GM19240 (cell line): ENCODE results near the gene RAPGEF3.

Experiments used
- DNase-seq: peaks from one replicate; pipeline ENCODE4 v3.0.0; 2011; ENCODE audit warnings: low spot score; ENCODE audit not compliant: insufficient read length

Gene RAPGEF3

DNA sequence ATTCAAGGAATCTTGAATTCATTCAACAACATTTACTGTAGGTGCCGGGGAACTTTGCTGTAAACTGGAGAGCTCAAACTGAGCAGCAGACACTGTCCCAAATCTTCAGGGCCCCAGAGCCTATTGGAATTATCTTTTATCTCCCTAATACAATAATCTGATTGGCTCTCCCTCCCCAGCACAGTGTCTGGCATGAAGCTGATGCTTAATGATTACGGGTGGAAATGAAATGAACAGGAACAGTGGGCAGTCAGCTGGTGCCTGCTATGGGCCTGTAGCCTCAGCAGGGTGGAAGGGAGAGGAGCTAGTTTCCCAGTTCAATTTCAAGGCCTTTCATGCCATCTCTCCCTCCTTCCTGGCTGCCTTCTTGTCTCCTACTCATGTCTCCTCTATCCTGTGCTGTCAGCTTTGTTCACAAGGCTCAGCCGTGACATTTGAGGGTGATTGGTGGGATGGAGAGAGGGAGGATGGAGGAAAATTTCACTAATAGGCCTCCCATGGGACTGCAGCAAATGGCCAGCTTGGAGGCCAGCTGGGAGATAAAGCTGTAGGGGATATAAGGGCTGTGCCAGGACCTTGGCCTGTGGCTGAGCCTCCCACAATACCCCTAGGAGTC lies 4.3 kb upstream of the RAPGEF3 start:
- DNase-seq, result no peak

GRCh38 chr12:47758584-47758833 lies 171 bp downstream of the RAPGEF3 start:
- no peak for DNase-seq

- DNase-seq, result no peak
Measured at GRCh38 chr12:47757840-47758583, 668 bp downstream of the RAPGEF3 start.

DNA sequence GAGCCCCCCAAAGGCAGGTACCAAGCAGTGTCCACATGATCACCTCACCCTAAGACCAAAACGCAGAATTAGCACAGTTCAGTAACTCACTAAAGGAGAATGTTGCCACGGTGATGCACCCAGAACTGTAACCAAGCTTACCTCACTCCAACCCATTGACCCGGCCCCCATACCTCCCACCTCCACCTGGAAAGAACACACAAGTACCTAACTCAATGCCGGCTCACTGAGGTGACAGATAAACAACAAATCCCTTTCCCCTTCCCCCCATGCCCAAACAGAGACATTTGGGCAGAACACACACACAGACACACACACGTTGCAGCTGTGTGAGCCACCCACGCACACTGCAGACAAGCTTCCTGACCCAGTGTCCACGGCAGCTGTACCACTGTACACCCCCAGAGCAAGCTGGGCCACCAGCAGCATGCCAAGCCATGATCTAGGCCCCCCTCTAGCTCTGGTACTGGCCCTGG lies 1.3 kb downstream of the RAPGEF3 start:
- DNase-seq, result no peak

DNA sequence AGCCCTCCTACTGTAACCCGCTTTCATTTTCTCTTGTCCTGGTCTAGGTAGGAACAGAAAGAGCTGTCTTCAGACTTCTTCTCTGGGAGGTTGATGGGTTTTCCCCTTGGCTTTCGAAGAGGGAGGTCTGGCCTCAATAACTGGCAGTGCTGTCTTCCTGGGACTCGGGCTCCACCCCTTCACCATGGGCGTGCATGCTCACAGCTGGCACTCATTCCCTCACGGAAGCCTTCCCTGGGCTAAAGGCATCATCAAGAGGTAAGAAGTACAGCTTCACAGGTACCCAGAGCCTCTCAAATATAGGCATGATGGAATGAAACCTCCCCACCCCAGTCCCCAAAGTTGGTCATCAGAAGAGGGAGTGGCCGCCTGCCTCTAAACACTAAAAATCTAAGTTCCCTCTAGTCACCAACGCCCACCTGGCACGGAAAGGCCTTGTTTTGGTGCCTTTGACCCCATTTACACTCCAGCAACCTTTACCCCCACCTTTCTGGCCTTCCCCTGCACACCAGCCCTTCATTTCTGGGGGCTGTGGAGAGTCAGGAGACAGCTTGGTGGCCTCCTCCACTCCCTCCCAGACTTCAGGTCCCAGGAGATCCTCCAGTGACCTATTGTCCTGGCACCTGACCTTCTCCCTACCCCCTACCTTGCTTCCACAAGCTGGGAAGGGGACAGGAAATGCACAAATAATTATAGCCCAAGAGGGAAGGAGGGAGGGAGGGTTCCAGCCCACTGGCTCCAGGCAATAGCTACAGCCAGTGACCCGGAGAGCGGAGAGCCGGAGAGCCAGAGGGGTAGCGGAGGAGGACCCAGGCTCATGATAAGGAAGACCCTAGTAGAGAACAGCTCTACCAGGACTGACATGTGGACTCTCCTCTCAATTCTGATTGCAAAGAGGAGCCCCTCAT lies 2.8 kb downstream of the RAPGEF3 start:
- peak; percentile 76 for DNase-seq

DNA sequence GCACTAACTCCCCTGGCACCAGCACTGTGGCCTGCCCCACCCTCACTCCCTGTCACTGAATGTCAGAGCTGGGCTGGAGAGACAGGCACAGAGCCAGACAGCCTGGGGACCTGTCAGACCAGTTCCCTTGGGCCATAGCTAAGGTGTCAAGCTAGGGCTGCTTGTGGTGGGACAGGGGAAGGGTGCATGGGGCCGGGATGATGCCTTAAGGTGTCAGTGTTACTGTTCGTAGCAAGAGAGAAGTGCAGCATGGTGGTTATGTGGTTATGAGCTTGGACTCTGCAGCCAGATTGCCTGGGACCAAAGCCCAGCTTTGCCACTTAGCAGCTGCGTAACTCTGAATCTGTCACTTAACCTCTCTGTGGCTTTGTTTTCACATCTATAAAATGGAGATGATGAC lies 3.8 kb downstream of the RAPGEF3 start:
- no peak for DNase-seq

DNA sequence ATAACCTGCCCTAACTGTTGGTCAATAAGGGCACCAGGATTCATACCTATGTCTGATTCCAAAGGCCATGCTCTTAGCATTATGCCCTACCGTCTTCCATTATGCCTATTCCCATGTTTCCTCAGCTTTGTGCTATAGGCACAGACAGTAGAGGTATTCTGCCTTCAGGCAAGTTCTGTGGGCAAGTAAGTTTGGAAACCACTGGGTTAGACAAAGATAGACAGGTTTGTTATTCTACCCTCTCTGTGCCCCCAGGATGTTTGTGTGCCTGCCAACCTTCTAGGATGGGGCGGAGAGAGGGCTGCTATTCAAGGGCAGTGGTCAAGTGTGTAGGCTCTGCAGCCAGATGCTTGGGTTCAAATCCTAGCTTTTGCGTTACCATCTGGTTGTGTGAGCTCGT lies 4.6 kb downstream of the RAPGEF3 start:
- no peak for DNase-seq

DNA sequence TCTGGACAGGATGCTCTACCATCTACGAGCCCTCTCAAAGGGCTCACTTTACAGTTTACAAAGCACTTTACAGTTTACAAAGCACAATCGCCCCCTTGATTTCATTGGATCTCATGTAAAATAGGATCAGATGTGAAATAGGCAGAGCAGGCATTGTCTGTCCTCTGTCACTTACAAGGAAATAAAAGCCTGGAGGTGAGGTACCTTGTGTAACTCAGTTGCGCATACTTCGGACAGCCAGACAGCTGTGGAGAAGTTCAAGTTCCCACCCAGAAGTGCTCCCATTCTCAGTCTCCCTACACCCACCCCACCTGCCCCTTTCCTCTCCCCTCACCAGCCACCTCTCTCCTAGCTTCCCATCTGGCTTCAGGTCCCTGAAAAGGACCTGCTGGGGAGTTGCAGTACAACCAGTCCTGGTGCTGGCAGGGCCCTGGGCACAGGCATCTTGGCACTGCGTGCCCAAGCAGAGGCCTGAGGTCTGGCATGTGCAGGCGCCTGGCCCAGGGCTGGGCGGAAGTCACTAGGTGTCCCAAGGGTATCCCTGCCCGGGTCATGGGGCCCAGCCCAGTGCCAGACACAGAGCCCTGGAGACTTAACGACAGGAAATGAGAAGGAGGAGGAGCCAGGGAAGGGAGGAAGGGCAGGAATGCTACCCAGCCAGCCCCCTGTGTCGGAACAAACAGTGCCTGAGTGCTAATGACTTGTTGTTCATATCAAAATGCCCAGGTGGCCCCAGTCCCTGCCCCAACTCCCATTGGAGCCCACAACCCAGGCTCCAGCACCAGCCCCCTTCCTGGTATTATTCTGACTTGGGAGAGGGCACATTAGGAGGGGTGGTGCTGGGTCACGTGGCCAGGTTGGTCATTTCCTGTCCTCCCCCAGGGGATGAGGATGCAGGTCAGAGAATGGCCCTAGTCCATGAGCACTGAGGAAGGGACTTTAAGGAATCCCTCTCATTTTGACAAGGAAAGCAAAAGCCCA lies 5.4 kb downstream of the RAPGEF3 start:
- no peak for DNase-seq

GRCh38 chr12:47752552-47752951 lies 6.1 kb downstream of the RAPGEF3 start:
- no peak for DNase-seq

DNA sequence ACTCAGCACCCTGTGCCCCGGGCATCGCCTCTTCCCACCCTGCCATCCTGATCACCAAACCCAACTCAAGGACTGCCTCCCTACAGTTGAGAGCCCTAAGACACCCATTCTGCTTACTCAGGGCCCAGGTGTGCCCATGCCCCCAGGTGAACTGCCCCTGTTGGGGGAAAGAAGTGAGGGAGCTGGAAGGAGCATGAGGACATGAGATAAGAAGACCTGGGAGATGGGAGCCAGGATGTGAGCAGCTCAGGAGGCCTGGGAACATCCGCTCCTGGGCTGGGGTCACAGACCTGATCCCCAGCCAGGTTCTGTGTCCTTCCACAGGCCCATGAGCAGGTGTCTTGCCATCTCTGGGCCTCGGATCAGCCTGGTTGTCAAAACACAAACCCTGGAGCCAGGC lies 6.6 kb downstream of the RAPGEF3 start:
- no peak for DNase-seq

GRCh38 chr12:47751561-47751960 lies 7.1 kb downstream of the RAPGEF3 start:
- DNase-seq, result no peak

- no peak for DNase-seq
Measured at GRCh38 chr12:47750916-47751470, 7.7 kb downstream of the RAPGEF3 start.

GRCh38 chr12:47750229-47750798 lies 8.4 kb downstream of the RAPGEF3 start:
- DNase-seq, result no peak

GRCh38 chr12:47748899-47749298 lies 9.8 kb downstream of the RAPGEF3 start:
- no peak for DNase-seq

- no peak for DNase-seq
Measured at GRCh38 chr12:47748507-47748828, 10.2 kb downstream of the RAPGEF3 start.

DNA sequence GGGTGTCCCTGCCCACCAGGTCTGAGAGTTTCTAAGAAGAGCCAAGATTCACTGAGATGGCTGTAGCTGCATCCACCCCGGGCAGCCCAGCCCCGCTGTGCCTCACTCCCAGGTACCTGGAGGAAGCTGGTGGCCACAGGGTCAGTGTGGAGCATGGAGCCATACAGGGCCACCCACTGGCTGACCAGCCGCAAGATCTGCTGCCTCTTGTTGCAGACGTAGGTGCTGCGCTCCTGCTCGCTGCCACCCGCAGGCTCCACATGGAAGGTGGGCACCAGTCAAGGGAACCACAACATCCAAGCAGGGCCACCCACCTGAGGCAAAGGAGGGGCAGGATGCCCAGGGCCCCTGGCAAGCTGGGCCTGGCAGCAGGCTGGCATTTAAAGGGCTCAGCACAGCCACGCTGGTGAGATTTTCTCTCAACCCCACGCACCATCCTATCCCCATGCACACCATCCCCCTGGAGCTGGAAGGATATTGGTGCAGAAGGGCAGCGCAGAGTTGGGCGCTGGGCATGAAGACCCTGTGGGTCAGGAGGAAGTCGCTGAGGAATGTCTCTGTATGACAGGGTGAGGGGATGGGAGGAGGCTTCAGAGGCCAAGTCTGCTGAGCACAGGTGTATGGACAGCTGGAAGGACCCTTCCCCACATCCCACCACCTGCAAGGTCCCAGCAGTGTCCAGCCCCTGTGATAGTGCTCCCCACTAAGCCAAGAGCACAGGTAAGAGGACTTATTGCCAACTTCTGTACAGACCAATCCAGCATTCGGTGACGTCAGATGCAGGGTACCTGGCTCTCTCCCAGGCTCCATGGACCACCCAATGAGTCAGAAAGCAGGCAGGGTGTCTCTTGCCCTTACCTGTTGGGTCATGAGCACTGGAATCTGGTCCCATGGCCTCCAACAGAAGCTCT lies 10.8 kb downstream of the RAPGEF3 start:
- no peak for DNase-seq

- no peak for DNase-seq
Measured at GRCh38 chr12:47747126-47747525, 11.6 kb downstream of the RAPGEF3 start.

DNA sequence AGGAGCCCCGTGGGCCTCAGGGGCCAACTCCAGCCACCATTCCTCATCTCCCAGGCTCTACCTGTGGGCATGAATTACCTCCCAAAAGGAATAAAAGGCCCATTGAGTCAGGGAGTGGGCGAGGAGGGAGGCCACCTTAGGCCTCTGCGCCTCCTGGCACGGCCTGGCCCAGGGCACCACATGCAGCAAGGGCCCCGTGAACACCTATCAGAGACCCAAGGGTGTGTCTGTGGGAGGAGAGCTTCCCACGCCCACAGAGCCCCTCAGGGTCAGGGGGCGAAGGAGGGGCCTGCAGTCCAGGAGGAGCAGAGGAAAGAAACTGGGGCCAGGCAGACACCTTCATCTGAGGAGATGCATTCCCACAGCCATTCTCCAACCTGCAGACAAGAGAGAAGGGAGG lies 12.2 kb downstream of the RAPGEF3 start:
- DNase-seq, result no peak

GRCh38 chr12:47746073-47746472 lies 12.6 kb downstream of the RAPGEF3 start:
- DNase-seq, result no peak
